Iris pigment epithelial cell (primary cell): ENCODE results near the gene DNAJC19.
"Not testable (repeated sequence)": the region's sequence is repeated elsewhere in the genome, so short reads cannot be mapped to it uniquely, and the experiment has no call there.

ENCODE experiments used
- DNase-seq: peaks from one replicate; pipeline ENCODE4 v3.0.0-alpha.2; 2011; ENCODE audit warnings: low read depth

Gene DNAJC19

DNA sequence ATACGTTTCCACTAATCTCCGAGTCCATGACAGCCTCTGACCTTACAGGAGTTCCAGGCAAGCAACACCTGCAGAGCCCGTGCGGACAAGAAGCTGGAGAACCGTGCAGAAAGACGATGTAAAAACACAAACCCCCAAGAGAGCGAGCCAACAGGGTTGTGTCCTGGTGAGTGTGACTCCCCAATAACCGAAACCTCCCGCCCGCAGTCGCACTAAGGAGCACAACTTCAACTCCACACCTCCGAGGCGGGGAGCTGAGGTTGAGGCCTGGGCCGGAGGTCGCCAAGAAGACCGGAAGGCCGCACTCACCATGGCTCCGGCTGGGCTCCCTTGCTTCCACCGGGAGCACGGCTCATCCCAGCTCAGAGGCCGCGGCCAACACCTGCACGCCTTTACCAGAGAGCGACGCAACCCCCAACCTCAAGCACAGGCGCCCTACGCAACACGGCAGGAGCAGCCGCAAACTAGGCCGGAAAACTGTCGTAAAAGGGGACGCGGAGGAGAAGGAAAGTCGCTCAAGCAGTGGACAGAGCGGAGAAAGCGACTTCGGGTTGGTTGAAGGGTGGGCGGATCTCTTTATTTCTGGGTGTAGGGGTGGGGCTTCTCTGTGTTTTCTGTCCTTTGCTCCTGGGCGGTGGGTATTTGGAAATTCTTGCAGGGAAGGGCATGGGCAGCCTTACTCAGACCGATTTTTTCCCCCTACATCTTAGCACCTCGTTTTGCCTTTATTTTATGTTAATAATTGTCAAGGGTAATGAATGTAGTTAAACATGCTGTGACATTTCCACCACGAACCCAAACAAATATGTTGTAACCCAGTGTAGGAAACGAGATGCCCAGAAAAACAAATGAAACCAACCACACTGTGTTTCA, at the start of gene DNAJC19:
DNAJC19 (minus strand) TSS at position 446 of the 873 bp plus-strand sequence; CDS start at position 312, 134 bp downstream.
- DNase-seq, result peak; percentile 98

DNA sequence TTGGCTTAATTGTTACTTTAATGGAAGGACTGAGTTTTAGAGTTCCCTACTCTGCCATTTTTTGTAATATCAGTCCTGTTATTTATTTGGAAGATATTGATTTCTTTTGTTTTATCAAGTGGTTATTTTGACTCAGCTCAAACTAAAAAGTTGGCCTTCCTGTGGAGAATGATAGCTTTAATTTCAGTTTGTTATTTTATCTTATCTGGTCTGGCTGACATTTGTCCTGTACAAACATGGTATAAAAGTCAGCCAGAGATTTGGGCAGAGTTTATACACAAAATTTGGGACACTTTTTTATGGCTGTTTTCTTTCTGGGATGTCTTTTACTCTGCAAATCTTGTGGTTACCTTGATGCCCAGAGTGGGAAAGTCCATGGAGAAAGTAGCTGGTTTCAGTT, 41.4 kb upstream of the DNAJC19 start:
- DNase-seq, result no peak

DNA sequence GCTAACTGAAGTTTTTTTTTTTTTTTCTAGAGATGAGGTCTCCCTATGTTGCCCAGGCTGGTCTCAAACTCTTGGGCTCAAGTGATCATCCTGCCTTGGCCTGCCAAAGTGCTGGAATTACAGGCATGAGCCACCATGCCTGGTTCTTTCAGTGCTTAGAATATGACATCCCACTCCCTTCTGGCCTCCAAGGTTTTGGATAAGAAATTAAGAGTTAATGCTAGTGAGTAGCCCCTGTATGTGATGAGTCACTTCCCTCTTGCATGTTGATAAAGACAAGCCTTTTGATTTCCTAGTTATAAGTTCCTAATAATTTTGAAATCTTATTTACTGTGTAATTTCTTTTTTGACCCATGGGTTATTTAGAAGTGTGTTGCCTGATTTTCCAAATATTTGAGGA, 35.7 kb upstream of the DNAJC19 start:
- no peak for DNase-seq

DNA sequence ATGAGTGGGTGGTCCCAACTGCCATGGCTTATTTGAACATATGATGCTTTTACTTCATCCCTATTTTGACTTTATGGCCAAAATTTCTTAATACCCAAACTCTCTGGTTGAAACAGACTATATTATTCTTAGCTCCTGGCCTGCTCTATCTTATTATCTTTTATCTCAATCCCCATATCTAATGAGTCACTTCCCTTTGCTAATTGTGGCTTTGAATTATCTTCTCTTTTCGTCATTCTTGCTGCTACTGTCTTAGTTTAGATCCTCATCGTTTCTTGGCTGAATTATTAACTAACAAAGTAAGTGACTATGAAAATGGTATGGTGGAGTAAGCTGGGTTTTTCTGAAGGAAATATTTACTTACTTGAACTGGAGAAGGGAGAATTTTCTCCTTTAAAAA, 28.2 kb upstream of the DNAJC19 start:
- DNase-seq, result peak; percentile 39

DNA sequence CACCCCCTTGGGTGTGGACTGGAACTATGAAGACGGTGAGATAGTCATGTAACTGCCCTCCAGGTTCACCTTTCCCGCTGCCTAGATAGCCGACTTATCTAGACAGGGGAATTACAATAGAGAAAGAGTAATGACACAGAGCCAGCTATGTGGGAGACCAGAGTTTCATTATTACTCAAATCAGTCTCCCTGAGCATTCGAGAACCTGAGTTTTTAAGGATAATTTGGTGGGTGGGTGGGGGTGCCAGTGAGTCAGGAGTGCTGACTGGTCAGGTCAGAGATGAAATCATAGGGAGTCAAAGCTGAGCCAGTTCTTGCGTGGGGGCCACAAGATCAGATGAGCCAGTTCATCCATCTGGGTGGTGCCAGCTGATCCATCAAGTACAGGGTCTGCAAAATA, 19.7 kb upstream of the DNAJC19 start:
- DNase-seq, result no peak

DNA sequence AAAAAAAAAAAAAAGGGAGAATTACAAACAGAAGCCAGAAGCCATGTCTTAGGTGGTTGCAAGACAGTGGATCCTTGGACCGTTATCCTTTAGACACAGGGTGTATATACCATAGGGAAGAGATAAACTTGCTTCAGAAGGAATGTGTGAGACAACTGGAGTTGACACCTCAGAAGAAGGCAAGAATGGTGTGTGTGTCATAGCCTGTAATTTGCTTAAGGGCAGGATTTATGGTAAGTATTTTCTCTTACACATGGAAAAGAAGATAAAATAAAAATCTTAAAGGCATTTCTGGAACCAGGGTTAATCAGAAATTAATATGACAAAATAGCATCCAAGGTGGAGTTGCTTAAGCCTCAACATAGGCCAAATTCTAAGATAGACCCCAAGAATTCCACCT, 19.3 kb upstream of the DNAJC19 start:
- no peak for DNase-seq

DNA sequence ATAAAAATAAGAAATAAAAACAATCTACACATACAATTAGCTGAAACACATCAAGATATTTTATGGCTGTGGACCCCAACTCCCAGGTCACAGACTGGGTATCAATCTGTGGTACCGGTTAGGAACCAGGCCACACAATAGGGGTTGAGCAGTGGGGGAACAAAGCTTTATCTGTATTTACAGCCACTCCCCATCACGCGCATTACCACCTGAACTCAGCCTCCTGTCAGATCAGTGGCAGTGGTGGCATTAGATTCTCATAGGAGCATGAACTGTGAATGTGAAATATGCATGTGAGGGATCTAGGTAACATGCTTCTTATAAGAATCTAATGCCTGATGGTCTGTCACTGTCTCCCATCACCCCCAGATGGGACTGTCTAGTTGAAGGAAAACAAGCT, 17.7 kb upstream of the DNAJC19 start:
- DNase-seq, result no peak

DNA sequence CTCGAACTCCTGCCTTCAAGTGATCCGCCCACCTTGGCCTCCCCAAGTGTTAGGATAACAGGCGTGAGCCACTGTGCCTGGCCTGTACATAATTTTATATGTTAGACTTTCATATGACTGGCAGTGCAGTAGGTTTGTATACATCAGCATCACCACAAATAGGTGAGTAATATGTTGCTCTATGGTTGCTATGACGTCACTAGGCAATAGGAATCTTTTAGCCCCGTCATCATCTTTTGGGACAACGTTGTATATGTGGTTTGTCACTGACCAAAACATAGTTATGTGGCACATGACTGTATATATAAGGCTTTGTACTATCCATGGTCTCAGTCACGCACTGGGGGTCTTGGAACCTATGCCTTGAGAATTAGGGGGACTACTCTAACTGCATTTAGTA, 17.0 kb upstream of the DNAJC19 start:
- no peak for DNase-seq

DNA sequence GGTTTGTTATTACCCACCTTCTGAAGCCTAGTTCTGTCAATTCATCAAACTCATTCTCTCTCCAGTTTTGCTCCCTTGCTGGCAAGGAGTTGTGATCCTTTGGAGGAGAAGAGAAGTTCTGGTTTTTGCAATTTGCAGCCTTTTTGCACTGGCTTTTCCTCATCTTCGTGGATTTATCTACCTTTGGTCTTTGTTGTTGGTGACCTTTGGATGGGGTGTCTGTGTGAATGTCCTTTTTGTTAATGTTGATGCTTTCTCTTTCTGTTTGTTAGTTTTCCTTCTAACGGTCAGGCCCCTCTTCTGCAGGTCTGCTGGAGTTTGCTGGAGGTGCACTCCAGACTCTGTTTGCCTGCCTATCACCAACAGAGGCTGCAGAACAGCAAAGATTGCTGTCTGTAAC, 13.9 kb upstream of the DNAJC19 start:
- not testable (repeated sequence) for DNase-seq

DNA sequence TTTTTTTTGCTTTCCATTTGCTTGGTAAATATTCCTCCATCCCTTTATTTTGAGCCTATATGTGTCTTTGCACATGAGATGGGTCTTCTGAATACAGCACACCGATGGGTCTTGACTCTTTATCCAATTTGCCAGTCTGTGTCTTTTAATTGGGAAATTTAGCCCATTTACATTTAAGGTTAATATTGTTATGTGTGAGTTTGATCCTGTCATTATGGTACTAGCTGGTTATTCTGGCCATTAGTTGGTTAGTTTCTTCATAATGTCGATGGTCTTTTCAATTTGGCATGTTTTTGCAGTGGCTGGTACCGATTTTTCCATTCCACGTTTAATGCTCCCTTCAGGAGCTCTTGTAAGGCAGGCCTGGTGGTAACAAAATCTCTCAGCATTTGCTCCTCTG, 12.8 kb upstream of the DNAJC19 start:
- DNase-seq, result not testable (repeated sequence)

DNA sequence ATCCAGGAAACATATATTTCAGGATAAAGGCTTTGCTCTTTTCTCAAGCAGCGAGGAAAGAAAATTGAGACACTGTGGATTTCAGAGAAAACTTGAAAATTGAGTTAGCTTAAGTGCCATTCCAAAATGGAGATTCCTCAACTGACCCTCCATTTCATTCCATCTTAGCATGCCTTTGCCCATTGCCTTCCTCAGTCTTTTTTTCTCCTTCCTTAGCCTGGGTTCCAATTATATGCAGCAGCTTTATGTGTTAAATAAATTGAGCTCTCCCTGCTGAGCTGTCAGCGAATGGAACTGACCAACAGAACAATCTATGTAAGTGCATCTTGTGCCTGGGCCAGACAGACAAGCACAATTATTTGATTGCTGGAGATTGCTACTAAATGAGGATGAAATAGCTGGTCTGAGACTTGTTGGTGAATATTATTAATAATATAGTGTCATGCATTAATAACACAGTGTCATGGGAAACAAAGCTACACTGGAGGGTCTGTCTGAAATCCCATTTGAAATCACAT, 6.9 kb upstream of the DNAJC19 start:
- no peak for DNase-seq

DNA sequence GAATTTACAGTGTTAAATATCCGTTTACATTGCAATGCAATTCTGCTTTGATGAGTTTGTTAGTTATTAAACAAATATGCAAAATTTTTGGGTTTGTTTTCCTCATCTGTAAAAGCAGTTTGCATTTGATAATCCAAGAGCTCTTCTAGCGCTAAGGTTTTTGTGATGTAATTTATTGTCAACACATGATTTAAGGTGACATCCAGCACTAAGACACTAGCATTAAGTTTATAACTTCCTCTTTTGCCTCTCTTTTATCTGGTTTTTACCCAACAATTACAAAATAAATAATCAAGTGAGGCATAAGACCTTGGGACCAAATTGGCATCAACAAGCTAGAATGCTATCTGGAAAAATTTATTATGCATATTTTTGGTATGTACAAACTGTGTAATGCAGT, 969 bp upstream of the DNAJC19 start:
- DNase-seq, result no peak

DNA sequence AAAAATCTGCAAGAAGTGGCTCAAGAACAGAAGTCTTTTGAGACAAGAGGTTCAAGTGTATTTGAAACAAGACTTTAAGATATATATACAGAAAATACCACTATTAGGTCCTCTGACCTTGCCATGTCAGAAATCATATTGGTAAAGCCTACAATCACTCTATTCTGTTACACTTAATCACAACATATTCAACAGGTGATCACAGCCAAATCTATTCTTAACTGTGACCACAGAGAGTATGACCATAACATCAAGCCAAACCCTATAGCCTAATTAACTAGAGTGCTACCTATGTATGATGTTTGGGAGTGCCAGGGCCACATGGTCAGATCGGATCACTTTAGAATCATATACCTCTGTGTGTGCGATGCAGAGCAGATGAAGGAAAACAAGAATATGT, 2.2 kb downstream of the DNAJC19 start:
- no peak for DNase-seq

DNA sequence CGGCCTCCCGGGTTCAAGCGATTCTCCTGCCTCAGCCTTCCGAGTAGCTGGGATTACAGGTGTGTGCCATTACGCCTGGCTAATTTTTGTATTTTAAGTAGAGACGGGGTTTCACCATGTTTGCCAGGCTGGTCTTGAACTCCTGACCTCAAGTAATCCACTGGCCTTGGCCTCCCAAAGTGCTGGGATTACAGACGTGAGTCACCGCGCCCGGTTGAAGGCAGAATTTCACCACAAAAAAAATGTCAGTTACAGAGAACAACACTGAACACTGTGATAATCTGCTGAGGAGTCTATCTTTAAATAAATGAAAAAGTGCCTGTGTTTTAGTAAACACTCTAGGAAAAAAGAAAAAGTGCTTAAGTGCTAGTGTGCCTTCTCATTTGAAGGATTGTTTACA, 3.2 kb downstream of the DNAJC19 start:
- DNase-seq, result peak; percentile 58

DNA sequence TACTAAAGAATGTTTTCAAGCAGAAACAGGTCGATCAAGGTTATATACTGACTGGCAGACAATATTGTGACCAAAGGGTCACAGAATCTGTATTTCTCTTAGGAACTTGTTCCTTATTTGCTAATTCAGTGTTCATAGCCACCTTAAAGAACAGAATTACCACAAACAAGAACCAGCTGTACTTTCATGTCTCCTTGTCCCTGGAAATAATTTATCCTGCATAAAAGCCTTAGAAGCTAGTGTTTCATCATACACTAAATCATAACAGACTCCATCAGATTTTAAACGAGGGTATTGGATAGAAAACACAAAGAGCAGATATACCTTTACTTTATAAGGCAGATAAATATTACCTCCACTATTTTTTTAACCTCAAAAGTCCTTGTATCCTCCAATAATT, 6.4 kb downstream of the DNAJC19 start:
- peak; percentile 10 for DNase-seq

DNA sequence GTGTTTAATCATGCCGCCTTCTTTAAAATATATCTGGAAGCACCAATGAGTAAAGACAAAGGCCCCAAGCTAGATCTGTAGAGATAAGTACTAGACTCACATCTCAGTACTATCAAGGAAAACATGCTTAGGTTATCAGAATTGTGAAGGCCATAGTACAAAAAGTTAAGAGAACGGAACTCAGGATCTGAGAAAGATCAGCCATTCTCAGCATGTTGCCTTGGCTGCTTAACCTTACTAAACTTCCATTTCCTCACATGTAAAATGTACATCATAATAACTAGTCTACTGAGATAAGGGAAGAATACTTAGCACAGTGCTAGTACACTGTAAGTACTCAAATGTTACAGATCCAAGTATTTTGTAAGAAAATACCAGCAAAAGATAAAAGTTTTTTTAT, 7.6 kb downstream of the DNAJC19 start:
- no peak for DNase-seq

DNA sequence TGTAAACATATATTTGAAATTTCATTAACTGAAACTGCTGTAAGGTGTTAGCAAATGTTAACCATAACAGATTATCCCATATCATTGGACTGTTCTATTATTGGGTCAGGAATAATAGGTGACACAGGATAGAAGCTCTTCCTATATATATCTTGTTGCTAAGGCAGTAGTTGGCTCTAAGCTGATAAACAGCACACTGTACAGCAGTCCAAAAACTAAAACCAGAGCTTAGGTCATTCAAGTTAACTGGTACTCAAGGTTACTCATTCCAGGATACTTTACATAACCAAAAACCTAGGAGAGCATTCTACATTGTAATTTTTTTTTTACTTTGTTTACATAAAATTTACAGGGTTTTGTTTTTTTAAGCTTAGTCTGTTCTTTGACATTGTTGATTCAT, 8.9 kb downstream of the DNAJC19 start:
- peak; percentile 80 for DNase-seq

DNA sequence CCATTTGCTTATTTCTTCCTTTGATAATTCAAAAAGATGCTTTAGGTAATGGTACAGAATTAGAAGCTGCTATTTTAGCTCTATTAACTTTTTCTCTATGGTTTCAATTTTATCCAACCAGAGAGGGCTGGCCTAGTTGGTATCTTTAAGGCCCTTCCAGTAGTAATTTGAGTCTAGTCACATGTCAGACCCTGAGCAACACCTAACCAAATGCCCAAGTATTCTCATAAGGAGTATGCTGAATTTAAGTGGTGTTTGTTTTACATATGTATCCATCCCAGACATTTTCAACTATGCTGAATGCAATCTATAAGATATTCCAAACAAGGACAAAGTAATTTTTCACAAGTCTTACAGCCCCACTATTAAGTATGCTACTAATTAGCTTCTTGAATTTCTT, 9.6 kb downstream of the DNAJC19 start:
- DNase-seq, result peak; percentile 20

DNA sequence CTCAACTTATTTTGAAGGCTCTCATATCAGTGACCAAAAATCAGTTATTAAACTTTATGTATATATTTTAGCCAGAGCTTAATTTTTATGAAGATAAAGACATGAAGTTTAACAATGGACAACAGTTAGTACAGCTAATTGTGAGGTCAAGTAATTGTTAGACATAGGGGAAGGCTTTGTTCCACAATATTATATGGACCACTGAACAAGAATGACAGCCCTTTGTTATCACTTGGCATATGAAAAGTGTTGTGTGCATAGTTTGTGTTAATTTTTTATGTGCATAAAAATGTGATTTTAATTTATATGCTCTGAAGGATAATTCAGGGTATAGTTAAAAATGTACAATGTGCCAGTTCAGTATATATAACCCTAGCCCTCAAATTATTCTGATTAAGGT, 12.0 kb downstream of the DNAJC19 start:
- no peak for DNase-seq

DNA sequence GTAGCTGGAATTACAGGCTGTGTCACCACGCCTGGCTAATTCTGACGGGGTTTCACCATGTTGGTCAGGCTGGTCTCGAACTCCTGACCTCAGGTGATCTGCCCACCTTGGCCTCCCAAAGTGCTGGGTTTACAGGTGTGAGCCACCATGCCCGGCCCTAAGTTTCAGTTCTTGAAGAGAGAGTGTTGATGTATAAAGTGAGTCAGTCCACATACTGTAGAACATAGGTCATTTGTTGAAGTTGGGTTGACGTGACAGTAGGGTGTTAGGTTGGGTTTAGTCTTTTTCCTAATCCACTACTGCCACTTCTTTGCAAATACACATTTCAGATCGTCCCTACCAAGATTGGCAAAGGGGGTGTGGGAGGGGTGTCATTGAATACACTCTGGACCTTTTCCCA, 15.2 kb downstream of the DNAJC19 start:
- DNase-seq, result no peak

DNA sequence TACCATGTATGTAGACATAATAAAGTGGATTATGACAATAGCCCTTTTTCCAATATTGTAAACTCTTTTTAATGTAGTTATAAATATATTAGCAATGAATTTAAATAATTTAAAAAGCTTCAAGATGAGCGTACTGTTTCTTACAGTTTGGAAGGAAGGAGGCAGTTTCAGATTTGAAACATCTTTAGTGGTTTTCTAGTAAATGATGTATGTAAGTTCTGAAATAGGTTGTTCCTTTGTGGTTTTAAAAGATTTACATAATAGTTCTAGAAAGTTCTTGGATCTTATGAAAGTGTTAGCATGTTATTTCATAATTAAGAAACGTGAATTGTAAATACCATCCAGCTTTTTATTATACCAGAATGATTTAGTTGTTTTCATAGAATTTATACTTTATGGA, 16.0 kb downstream of the DNAJC19 start:
- no peak for DNase-seq

DNA sequence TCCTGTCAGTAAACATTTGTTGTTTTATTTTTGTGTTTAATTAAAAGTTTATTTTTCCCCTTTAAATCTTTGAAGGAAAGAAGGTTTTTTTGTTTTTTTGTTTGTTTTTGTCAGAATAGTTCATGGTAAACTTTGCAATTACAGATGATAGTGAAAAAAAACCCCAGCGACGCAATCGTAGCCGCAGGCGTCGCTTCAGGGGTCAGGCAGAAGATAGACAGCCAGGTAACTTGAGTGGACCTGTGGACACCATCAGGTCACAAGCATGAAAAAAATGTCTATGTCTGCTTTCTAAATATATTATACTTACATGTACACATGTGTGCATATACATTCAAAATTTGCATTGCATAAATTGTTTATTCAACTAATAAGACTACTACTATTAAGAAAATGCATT, 18.6 kb downstream of the DNAJC19 start:
- no peak for DNase-seq

DNA sequence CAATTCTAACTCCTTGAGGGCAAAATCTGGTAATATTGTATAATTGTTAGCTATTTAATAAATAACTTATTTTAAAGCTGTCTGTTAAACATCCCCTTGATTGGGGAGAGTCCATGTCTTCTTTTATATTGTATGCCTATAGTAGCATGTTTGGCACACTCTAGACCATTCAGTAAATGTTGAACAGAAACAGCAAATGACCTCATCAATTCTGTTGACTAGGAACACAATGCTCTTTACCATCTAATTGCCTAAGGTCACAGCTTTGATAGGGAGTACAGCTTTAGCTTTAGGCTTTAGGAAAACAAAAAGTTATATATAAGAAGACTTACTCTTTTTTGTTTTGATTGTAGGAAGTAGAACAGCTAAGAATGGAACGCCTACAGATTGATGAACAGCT, 27.0 kb downstream of the DNAJC19 start:
- DNase-seq, result no peak

DNA sequence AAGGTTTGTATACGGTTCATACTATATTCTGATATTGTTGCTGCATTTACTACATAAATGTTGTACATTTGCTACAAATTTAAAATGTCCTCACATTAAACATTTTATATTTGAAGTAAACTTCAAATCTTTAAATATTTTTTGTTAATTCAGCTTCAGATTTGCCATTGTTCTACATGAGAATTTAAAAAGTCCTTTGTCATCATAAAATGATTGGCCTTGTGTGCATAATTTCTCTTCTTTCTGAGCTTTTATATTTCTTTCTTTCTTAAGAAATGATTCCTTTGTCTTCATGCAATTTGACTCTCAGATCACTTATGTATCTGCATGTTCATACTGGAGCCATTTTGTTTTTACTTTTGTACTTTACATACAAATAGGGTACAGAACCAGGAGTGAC, 28.0 kb downstream of the DNAJC19 start:
- no peak for DNase-seq
